Activated gamma-delta T cell treated with anti-CD3 and anti-CD28 coated beads, Interleukin-2, amount 50 U/mL, for 16 hours (primary cell): ENCODE measurements around the gene HMG20A.

Experiments used
- DNase-seq: peaks from one replicate; pipeline ENCODE4 v3.0.0-alpha.2; 2020; ENCODE audit warnings: low read depth

The HMG20A gene

DNA sequence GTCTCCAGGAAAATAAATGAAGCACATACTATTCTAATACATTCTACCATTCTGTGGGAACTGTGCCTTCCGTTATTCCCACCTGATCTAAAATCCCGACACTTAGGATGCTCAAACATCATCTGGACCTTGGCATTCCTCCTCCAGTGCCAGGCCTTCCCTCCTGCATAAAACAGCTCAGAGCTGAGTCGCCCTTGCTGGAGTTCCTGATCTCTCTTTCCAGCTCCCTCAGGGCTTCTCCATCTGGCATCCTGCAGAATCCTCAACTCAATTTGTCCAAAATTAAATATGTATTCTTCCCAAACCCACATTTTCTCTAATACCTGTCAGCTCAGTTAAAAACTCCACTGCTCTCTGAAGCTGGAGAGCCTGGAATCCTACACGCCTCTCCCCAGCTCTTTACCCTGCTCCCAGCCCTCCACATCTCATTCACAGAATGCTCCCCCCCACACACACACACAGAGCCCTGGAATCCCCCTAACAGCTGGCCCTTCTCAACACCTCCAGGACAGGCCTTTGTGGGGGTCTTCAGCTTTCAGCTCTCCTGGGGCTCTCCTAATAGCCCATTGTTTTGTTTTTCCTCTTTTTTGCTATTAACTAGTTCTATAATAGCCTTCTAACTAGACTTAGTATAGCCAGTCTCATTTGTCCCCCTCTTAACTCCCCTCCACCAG, 78.5 kb downstream of the HMG20A start:
- no peak for DNase-seq

DNA sequence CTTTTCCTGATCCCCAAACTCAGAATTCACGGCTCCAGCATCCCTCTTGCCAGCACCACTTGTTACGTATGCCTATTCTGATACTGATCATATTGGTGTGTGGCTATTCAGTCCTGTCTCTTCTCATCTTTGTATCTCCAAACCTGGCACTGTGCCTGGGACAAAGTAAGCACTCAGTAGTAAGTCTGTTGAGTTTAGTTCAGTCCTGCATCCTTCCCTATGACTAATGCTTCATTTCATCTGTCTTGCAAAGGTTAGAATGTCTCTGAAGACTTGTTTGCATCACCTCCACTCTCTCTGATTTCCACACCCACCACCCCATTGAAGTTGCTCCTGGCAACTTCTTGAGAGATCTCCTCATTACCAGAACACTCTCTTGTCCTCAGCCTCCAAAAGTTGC, 80.3 kb downstream of the HMG20A start:
- no peak for DNase-seq

DNA sequence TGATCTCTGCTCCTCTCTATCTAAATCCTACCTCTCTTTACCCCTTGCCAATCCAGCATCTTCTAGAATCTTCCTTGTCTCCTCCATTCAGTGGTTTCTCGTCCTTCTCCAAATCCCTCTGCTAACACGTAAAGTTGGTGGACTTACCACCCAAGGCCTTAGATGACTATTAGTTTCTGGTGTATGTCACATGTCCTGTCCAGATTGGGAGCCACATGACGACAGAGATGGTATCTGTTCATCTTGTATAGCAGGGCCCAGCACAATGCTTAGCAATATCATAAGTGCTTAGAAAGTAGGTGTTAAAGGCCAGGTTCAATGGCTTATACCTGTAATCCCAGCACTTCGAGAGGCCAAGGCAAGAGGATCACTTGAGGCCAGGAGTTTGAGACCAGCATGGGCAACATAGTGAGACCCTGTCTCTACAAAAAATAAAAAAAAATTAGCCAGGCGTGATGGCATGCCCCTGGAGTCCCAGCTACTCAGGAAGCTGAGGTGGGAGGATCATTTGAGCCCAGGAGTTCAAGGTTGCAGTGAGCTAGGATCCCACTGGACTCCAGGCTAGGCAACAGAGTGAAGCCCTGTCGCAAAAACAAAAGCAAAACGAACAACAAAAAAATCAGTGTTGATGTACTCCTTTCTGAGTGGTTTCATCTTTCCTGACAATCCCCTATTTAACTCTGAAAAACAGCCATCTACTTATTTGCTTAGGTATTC, 81.8 kb downstream of the HMG20A start:
- DNase-seq, result no peak

DNA sequence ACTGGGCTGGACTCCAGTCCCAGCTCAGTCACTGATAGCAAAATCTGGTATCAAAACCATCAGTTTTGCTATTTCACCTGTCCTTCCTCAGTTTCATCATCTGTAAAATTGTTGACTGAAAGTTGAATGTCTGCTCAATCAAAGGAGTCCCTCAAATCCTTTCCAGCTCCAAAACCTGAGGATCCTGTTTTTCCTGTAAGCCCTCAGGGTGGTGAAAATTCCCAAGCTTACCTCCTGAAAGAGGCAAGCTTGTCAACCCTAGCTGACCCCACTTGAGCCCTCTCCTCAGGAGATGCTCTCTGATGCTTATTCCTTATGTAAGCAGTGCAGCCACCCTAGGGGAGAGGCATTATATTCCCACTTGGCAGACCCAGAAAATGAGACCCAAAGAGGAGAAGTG, 82.6 kb downstream of the HMG20A start:
- no peak for DNase-seq

DNA sequence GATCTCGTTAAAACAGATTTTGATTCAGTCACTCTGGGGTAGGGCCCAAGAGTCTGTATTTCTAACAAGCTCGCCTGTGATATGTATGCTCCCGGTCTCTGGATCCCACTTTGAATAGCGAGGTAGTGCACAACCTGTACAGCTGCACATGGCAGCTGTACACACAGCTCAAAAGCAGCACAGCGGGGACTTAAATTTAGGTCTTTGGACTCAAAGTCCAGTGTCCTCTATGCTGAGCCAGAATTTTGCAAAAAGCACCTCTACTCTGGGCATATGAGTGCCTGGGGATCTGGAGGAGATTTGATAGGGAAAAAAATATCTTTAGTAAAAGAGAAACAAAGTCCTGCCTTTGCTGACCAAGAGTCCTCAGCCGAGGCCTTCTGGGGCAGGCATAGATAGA, 83.1 kb downstream of the HMG20A start:
- DNase-seq, result no peak

DNA sequence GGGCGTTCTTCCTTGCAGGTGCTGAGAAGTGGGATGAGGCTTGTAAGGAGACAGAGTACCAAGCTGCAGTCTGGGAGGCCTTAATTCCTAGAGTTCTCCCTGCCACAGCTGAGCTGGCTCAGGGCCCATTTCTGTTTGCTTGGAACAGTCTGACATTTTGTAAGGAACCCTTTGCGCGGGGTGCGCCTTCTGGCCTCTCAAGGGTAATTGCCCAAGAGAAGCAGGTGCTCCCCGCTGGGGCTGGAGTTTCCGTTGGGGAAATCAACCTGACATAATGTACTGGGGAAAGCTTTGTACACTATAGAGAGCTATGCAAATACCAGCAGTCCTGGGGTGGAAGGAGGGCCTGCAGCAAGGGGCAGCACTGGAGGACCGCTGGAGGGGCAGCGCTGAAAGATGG, 83.6 kb downstream of the HMG20A start:
- DNase-seq, result no peak

DNA sequence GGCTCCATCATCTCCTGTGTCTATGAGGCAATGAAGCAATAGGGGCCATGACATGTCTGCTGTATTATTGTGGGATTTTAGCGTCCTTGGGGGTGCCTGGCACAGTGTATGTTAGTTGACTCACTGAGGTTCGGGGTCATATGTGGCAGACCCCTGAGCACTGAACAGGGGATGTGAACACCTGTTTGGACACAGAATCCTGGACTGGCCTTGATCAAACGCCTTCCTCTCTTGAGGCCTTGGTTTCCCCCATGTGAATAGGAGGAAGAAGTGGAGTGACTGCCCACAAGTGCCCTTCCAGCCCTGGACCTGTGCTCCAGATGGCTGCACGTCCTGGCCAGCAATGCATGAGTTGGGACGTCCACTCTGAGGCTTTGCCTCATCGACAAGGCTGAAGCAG, 84.2 kb downstream of the HMG20A start:
- no peak for DNase-seq

DNA sequence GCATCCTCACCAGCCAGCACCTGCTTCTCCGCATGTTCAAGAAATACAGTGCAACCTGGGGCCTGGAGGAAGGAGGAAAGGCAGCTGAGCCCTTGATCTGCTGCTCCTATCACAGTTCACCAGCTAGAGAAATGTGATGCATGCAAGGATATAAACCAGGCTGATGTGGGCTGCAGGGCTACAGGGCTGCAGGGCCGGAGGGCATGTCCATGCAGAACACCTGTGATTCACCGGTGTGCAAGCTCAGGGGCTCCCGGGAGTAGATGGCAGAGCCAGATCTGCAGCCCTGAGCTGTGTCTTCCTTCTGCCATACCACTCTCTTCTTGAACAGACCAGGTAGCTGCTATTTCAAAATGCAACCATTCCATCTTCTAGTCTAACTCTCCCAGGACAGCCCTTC, 84.9 kb downstream of the HMG20A start:
- no peak for DNase-seq

DNA sequence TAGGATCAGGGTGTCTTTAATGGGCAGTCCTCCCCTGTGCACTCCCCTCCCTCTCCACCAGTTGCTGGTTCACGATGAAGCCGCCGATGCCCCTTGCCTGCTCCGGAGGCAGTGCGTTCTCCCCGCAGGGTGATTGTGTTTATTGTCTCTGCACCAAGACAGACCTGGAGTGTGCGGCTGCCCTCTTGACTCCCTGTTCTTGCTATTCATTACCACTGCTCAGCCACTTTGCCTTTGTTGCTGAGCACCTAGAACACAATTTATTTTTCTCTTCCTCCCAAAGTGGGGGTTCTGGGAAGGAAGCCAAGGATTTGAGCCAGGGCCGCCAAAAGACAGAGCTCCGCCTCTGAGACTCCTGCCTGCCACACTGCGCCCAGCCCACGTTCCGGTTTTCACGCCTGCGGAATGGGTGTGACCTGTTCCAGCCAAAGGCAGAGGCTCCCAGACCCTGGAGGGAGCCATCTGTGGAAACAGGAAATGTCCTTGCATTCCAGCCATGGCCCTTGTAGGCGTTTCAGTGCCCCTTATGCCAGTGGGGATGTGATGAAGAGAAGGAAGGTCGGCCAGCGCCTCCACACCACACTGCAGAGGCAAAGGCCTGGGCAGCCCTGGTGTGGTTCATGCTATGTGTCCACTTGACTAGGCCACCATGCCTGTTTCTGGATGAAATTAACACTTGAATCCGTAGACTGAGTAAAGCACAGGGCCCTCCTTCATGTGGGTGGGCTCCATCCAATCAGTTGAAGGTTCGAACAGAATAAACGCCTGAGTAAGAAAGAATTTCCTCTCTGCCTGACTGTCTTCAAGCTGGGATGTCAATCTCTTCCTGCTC, 85.8 kb downstream of the HMG20A start:
- no peak for DNase-seq

DNA sequence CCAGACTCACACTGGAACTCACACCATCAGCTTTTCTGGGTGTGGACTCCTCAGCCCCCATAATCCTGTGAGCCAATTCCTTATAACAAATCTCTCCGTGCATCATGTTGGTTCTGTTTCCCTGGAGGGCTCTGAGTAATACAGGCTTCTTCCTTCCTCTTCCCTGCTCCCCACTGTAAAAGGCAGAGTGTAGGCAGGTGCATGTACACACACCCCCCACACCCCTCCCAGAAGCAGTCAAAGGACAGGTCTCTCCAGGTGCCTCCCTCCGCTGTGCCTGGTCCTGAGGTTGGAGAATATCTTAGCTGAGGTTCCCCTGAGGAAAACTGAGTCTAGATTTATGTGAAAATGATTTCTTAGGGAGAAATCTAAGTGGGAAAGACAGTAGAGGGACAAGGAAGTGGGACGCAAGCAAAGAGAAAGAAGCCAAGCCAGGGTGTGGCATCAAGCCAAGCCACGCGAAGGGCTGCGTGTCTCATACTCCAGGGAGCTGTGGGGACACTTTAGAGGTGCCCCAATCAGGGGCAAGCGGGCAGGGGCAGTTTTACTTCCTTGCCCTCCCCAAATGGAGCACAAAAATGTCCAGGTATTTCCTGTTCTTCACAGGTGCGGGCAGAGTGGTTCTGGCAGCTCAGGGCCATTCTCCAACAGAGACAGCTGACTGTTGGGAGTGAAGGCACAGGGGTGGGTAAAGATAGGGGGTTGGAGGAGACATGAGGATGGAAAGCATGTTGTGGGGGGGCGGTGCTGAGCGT, 86.6 kb downstream of the HMG20A start:
- no peak for DNase-seq

DNA sequence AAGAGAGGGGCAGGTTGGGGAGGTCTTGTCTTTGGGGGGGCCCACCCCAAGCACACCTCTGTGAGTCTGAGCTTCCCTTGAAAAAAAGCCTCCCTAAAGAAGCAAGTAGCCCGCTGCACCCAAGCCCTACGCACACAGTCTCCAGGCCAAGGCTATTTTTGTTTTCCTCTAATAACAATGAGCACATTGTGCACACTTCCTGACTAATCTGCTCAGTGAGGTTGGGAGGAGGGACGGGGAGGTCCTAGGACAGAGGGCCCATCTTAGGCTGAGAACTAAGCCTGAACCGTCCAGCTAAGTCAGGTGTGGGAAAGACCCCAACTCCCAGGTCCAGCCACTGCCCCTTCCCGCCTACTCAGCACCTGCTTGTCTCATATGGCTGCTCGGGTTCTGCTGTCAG, 87.2 kb downstream of the HMG20A start:
- no peak for DNase-seq

DNA sequence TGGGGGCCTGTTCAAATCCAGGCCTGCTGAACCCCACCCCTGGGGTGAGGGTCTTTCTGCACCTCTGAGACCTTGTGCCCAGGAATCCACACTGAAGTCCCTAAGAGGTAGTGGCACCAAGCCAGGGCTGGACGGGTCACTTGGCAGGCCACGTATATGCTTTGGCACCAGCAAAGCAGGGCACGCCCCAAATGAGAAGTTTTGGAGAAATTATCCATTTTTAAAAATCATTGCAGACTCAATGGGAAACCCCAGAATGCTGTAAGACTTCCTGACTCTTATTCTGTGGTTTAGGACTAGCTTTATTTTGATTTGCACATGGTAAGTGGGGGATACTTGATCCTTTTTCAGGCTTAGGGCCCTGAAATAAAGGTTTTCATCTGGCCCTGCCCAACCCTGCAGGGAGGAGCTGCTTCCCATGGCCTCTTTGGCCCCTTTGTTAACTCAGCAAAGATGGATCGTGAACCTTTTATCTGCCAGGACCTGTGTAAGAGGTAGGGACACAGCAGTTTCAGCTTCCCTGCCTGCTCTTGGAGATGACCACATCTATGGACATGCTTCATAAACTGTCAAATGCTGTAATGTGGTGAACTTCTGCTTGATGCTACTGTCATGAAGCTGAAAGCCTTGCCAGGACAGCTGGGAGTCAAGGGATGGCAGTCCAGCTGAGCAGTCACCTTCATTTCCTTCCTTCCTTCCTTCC, 88.0 kb downstream of the HMG20A start:
- DNase-seq, result no peak

DNA sequence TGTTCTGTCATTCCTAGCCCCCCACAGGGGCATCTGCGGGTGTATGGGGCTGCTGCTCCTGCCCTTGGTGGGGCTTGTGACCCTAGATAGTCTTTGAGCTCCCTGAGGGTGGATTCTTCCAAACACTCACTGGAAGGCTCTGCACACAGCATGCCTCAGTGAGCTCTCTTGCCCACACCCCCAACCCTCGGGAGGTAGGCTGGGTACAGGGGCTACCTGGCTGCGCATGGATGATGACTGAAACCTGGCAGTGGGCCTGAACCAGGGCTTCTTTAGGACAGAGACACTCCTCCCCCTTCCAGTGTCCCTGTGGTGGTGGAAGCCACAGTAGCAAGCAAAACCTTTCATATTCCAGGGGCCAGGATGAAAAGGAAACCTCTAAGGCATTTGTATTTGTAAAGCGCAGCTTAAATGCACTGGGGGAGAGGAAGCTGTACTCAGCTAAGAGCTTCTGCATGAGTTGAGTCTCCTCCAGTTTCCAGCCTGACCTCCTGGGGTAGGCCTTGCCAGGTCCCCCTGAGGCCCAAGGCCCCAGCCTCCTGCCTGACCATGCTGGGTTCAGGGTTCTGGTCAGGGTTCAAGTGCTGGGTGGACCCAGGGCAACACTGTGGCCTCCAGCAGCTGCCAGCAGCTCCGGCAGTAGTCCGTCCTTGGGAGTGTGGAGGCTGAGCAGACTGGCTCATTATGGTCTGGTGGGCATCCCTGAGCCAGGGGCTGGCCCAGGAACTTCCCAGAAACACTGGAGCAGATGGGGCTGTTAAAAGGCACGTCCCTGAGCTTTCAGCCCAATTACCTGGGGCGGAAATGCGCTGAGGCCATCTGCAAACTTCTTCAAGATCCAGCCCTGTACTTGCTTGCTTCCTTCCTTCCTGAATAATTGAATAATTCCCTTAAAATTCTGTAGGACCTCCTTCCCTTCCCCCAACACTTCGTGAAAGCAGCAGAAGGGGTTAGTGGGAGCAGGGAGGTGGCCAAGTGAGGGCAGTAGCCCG, 89.7 kb downstream of the HMG20A start:
- no peak for DNase-seq

DNA sequence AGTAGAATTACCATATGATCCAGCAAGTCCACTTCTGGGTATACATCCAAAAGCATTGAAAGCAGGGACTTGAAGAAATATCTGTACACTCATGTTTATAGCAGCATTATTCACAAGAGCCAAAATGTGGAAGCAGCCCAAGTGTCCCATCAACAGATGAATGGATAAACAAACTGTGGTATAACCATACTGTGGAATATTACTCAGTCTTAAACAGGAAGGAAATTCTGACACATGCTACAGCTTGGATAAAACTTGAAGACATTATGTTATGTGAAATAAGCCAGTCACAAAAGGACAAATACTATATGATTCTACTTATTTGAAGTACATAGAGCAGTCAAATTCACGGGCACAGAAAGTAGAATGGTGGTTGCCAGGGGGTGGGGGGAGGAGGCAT, 91.2 kb downstream of the HMG20A start:
- no peak for DNase-seq

DNA sequence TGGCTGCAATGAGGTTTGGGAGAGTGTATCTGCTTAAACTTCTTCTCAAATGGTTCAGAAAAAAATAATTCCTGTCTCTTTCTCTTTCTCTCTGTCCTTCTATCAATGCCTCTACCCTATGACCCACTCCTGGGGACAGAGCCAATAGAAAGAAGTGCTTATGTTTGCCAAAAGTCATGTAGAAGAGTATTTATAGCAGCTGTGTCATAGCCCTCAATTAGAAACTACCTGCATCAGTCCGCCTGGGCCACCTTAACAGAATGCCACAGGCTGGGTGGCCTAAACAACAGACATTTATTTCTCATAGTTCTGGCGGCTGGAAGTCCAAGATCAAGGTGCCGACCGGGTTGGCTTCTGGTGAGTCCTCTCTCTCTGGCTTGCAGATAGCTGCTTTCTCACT, 92.5 kb downstream of the HMG20A start:
- no peak for DNase-seq

DNA sequence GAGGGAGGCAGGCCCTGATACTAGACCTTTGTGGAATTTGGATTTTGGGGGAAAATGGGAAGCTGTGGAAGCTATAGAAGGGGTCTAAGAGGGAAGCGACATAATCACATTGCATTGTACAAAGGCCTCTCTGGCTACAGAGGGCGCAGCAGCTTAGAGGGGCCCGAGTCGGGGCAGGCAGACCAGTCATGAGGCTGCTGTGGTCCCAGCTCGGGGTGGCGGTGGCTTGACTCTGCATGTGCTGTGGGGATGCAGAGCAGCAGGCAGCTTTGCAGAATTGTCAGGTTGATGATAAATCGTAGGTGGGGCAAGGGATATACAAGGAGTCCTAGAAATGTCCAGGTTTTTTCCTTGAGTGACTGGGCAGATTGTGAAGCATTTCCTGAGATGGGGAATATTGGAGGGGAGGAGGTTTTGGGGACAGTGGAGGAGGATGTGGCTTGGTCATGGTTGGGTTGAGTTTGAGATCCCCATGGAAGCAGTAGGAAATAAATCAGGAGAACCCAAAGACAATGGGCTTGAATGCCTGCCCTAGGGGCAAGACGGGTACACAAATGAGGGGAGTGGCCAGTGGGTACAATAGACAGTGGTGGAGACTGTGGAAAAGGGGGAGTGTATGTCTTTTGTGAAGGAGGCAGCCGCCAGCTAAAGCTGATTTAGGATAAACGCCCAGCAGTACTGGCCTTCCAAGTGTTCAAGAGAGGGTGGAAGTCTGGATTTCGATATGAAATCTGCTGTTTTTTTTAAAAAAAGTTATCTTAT, 94.1 kb downstream of the HMG20A start:
- no peak for DNase-seq

DNA sequence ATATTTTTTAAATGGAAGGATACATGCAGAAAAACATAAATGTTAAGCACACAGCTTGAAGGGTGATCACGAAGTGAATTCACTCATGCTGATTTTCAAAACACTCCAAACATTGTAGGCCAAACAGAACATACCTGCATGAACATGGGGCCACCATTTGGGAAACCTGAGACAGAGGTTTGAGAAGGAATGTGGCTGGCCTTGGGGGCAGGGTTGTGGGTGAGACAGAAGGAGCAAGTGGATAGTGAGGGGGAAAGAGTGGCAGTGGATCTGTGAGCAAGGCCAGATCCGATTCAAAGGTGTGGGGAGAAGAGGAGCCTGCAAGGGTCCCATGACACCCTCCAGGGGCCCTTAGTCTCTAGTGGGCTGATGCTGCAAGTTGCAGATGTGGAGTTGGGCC, 94.9 kb downstream of the HMG20A start:
- no peak for DNase-seq

DNA sequence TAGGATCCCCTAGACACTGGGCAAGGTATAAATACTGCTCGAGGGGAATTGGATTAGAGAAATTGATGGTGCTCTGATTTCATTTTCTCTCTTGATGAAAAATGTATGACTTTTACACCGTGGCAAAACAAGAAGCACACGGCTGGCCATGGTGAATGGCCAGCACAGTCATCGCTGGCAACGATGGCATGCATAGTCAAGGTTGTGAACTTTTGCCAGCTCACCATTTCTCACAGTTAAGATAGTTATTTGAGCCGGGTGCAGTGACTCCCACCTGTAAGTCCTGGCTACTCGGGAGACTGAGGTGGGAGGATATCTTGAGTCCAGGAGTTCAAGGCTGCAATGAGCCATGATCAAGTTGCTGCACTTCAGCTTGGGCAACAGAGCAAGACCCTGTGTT, 95.4 kb downstream of the HMG20A start:
- no peak for DNase-seq

DNA sequence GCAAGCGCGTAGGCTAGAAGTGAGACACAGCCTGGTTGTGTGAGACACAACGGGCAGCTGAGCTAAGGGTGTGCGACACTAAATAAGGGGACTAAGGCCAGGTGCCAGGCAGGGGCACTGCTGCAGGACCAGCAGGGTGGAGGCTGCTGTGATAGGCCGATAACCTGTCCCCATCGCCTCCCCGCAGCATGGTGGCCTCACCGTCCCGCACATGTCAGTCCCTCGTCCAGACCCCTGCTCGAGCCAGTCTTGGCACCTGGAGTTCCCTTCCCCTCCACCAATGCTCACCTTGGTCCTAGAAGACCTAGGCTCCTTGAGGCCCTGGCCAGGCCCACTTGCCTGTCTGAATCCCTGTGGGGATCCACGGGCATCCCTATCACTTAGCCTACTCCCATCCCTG, 96.1 kb downstream of the HMG20A start:
- DNase-seq, result no peak

DNA sequence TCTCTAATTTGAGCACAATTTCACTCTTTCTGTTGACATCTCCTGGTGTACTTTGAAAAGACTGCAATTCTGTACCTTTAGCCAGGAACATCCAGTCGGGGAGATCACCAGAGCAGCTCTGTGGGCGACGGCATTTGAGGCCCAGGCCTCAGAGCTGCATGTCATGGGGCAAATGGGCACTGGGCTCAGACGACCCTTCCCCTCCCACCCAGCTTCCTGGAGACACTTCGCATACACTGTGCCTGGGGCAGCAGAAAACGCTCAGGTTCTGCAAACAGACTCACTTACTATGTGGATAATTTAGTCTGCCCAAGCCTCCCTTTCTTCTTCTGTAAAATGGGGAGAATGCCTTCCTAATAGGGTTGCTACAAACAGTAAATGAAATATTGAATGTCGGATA, 96.9 kb downstream of the HMG20A start:
- DNase-seq, result no peak
